Epidermal melanocyte (primary cell): ENCODE results near the gene DYRK2.

ENCODE experiments used
- DNase-seq: peaks from one replicate; pipeline ENCODE4 v3.0.0; 2011; ENCODE audit warnings: low spot score; ENCODE audit not compliant: insufficient read length

DYRK2 gene

GRCh38 chr12:67648521-67649260 lies at the start of gene DYRK2:
TSS of gene DYRK2 (plus strand) at chr12:67648745. CDS start at chr12:67649134, 389 bp downstream.
- peak; percentile 72 for DNase-seq

GRCh38 chr12:67599691-67600090 lies 48.9 kb upstream of the DYRK2 start:
- DNase-seq, result no peak

GRCh38 chr12:67601126-67601525 lies 47.4 kb upstream of the DYRK2 start:
- no peak for DNase-seq

- no peak for DNase-seq
Measured at GRCh38 chr12:67609226-67609870, 39.2 kb upstream of the DYRK2 start.

GRCh38 chr12:67613040-67613439 lies 35.5 kb upstream of the DYRK2 start:
- no peak for DNase-seq

- no peak for DNase-seq
Measured at GRCh38 chr12:67617629-67618028, 30.9 kb upstream of the DYRK2 start.

- DNase-seq, result no peak
Measured at GRCh38 chr12:67618303-67618702, 30.2 kb upstream of the DYRK2 start.

- DNase-seq, result no peak
Measured at GRCh38 chr12:67621112-67621511, 27.4 kb upstream of the DYRK2 start.

- DNase-seq, result no peak
Measured at GRCh38 chr12:67621926-67622325, 26.6 kb upstream of the DYRK2 start.

- DNase-seq, result no peak
Measured at GRCh38 chr12:67623259-67623658, 25.3 kb upstream of the DYRK2 start.

- no peak for DNase-seq
Measured at GRCh38 chr12:67624355-67624754, 24.2 kb upstream of the DYRK2 start.

GRCh38 chr12:67625004-67625403 lies 23.5 kb upstream of the DYRK2 start:
- DNase-seq, result no peak

- no peak for DNase-seq
Measured at GRCh38 chr12:67626156-67626555, 22.4 kb upstream of the DYRK2 start.

GRCh38 chr12:67630373-67631088 lies 18.0 kb upstream of the DYRK2 start:
- no peak for DNase-seq

- no peak for DNase-seq
Measured at GRCh38 chr12:67632005-67632404, 16.5 kb upstream of the DYRK2 start.

GRCh38 chr12:67633024-67633610 lies 15.4 kb upstream of the DYRK2 start:
- DNase-seq, result no peak

- DNase-seq, result no peak
Measured at GRCh38 chr12:67633708-67634107, 14.8 kb upstream of the DYRK2 start.

- DNase-seq, result no peak
Measured at GRCh38 chr12:67634303-67634761, 14.2 kb upstream of the DYRK2 start.

- DNase-seq, result no peak
Measured at GRCh38 chr12:67637718-67638117, 10.8 kb upstream of the DYRK2 start.

GRCh38 chr12:67638694-67639093 lies 9.9 kb upstream of the DYRK2 start:
- DNase-seq, result no peak

- no peak for DNase-seq
Measured at GRCh38 chr12:67640863-67641262, 7.7 kb upstream of the DYRK2 start.

- DNase-seq, result no peak
Measured at GRCh38 chr12:67645126-67645525, 3.4 kb upstream of the DYRK2 start.
